Measurements from ENCODE around the gene NEO1. TPM values are rescaled to one million over a fixed set of nuclear protein-coding genes. Genes with fewer than 3 reads are reported as not detected.

NEO1 gene
- total RNA-seq, 1 donor from 2014 or later = 37.8 TPM

GRCh38 chr15:73006523-73006922 is 45.7 kb upstream of the NEO1 start:
- Histone ChIP-seq H3K4me1 (no peaks in the 10 kb centered on the region), H3K27me3 (ENCODE audit: low read depth) (peaks cover 6% of the 10 kb centered on the region), H3K4me3 (no peak overlapping the region), H3K36me3 (no peaks in the 10 kb centered on the region), H3K27ac (no peak overlapping the region), H3K9me3 (no peaks in the 10 kb centered on the region)
- DNase-seq (no peak), ATAC-seq (no peak)
- intact Hi-C loops (cut with DNase I) = no loop called here
- TF ChIP-seq CTCF (IDR thresholded peaks at IDR 0.05) = no peak

- DNase-seq = no peak
Measured at GRCh38 chr15:73009066-73010056, 42.9 kb upstream of the NEO1 start.

GRCh38 chr15:73010154-73011152 is 41.8 kb upstream of the NEO1 start:
- no peaks in the 10 kb centered on the region for H3K4me1 ChIP-seq
- no peak for TF ChIP-seq CTCF (IDR thresholded peaks at IDR 0.05)
- H3K9me3 ChIP-seq = no peaks in the 10 kb centered on the region
- H3K4me3 ChIP-seq = no peak overlapping the region
- H3K27me3 ChIP-seq (ENCODE audit: low read depth) = peaks cover 6% of the 10 kb centered on the region
- H3K36me3 ChIP-seq = no peaks in the 10 kb centered on the region
- intact Hi-C loops (cut with DNase I) = no loop called here
- no peak overlapping the region for H3K27ac ChIP-seq
- DNase-seq (no peak), ATAC-seq (no peak)

More at GRCh38 chr15:73009066-73010056, 42.9 kb upstream of the NEO1 start:
- H3K27me3 ChIP-seq (ENCODE audit: low read depth) = peaks cover 6% of the 10 kb centered on the region
- H3K4me3 ChIP-seq = no peak overlapping the region
- H3K36me3 ChIP-seq = no peaks in the 10 kb centered on the region
- peak; percentile 61 to 66 for ATAC-seq
- TF ChIP-seq CTCF (IDR thresholded peaks at IDR 0.05) = no peak
- no peak overlapping the region for H3K27ac ChIP-seq
- no peaks in the 10 kb centered on the region for H3K4me1 ChIP-seq
- H3K9me3 ChIP-seq = no peaks in the 10 kb centered on the region
- intact Hi-C loops (cut with DNase I) = no loop called here

- DNase-seq = no peak
- H3K27ac ChIP-seq = no peak overlapping the region
- H3K27me3 ChIP-seq (ENCODE audit: low read depth) = peaks cover 4% of the 10 kb centered on the region
- peak in 1 of 2 donors; percentile 18 for ATAC-seq
- H3K4me3 ChIP-seq = no peak overlapping the region
- H3K9me3 ChIP-seq = no peaks in the 10 kb centered on the region
- TF ChIP-seq CTCF (IDR thresholded peaks at IDR 0.05) = no peak
- intact Hi-C loops (cut with DNase I) = no loop called here
- H3K36me3 ChIP-seq = no peaks in the 10 kb centered on the region
- no peaks in the 10 kb centered on the region for H3K4me1 ChIP-seq
Measured at GRCh38 chr15:73014904-73015303, 37.4 kb upstream of the NEO1 start.

- no peak for ATAC-seq
Measured at GRCh38 chr15:73015493-73015892, 36.8 kb upstream of the NEO1 start.

More at GRCh38 chr15:73015493-73015892, 36.8 kb upstream of the NEO1 start:
- Histone ChIP-seq H3K4me1 (no peaks in the 10 kb centered on the region), H3K36me3 (no peaks in the 10 kb centered on the region), H3K9me3 (no peaks in the 10 kb centered on the region), H3K4me3 (no peak overlapping the region), H3K27me3 (ENCODE audit: low read depth) (peaks cover 5% of the 10 kb centered on the region), H3K27ac (no peak overlapping the region)
- no peak for DNase-seq
- TF ChIP-seq CTCF (IDR thresholded peaks at IDR 0.05) = no peak
- intact Hi-C loops (cut with DNase I) = no loop called here

All from lower lobe of right lung (tissue), 2 donors.